ENCODE data around the gene ATP13A1. TPM values are rescaled to one million over a fixed set of nuclear protein-coding genes. Genes with fewer than 3 reads are reported as not detected.
"Not testable (repeated sequence)": the region's sequence is repeated elsewhere in the genome, so short reads cannot be mapped to it uniquely, and the experiment has no call there.

ATP13A1 gene
- total RNA-seq, 1 donor from 2014 or later = 135 TPM

DNA sequence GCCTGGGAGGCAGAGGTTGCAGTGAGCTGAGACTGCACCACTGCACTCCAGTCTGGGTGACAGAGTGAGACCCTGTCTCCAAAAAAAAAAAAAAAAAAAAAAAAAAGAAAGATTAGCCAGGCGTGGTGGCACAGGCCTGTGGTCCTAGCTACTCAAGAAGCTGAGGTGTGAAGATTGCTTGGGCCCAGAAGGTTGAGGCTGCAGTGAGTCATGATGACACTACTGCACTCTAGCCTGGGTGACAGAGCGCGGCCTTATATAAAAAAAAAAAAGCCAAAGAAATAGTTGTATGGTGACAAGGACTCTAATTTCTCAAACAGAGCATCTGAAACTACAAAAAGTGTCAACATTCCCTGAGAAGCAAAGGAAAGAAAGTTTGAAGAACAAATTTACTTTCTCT is 48.4 kb downstream of the ATP13A1 start:
- Mint-ChIP-seq H3K4me3 (peak overlapping the region; percentile 58), H3K9me3 (no peaks in the 10 kb centered on the region), H3K36me3 (ENCODE audit: low read depth) (peaks cover 2% of the 10 kb centered on the region), H3K4me1 (peaks cover 39% of the 10 kb centered on the region), H3K27me3 (no peaks in the 10 kb centered on the region), H3K27ac (peak overlapping the region; percentile 69)
- ChIA-PET POLR2A (interaction anchor here (0.6 to 1.3 kb wide), 8 partner anchors 13 to 251 kb away, joined by 3 to 14 read pairs (median 4); partner anchors contain the start of gene ZNF101), CTCF (no interaction called here)
- ATAC-seq (ENCODE audit: low read depth) (no peak), DNase-seq (no peak)
- intact Hi-C loops (cut with micrococcal nuclease) = loop anchor here (10.0 kb wide), 1 partner anchor 230 kb away; no protein-coding TSS in a partner anchor
- TF ChIP-seq, protein P1, sequence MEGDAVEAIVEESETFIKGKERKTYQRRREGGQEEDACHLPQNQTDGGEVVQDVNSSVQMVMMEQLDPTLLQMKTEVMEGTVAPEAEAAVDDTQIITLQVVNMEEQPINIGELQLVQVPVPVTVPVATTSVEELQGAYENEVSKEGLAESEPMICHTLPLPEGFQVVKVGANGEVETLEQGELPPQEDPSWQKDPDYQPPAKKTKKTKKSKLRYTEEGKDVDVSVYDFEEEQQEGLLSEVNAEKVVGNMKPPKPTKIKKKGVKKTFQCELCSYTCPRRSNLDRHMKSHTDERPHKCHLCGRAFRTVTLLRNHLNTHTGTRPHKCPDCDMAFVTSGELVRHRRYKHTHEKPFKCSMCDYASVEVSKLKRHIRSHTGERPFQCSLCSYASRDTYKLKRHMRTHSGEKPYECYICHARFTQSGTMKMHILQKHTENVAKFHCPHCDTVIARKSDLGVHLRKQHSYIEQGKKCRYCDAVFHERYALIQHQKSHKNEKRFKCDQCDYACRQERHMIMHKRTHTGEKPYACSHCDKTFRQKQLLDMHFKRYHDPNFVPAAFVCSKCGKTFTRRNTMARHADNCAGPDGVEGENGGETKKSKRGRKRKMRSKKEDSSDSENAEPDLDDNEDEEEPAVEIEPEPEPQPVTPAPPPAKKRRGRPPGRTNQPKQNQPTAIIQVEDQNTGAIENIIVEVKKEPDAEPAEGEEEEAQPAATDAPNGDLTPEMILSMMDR (IDR thresholded peaks at IDR 0.05) = no peak

DNA sequence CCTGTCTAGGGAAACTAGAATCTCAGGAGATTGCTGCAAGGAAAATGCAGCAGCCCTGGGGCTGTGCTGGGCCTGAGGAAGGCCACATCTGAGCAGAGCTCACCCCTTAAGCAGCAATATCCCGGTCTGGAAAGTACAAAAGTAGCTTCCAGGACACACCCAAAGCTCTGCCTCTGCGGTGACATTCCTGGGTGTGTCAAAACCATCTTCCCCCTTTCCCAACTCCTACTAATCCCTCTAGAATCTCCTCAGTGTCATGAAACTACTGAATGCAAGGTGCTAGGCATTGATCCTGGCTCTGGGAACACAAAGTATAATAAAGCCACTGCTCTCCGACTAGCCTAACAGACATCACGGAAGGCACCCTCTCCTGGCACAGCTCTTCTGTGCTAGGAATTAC is 50.0 kb downstream of the ATP13A1 start:
- DNase-seq (no peak), ATAC-seq (ENCODE audit: low read depth) (no peak)
- H3K9me3 Mint-ChIP-seq = no peaks in the 10 kb centered on the region
- ChIA-PET CTCF (no interaction called here), POLR2A (no interaction called here)
- no peak overlapping the region for H3K4me3 Mint-ChIP-seq
- no peak overlapping the region for H3K27ac Mint-ChIP-seq
- H3K27me3 Mint-ChIP-seq = no peaks in the 10 kb centered on the region
- peaks cover 30% of the 10 kb centered on the region for H3K4me1 Mint-ChIP-seq
- H3K36me3 Mint-ChIP-seq (ENCODE audit: low read depth) = peaks cover 9% of the 10 kb centered on the region
- intact Hi-C loops (cut with micrococcal nuclease) = loop anchor here (10.0 kb wide), 1 partner anchor 229 kb away; no protein-coding TSS in a partner anchor
- TF ChIP-seq, protein P1 (IDR thresholded peaks at IDR 0.05) = no peak

DNA sequence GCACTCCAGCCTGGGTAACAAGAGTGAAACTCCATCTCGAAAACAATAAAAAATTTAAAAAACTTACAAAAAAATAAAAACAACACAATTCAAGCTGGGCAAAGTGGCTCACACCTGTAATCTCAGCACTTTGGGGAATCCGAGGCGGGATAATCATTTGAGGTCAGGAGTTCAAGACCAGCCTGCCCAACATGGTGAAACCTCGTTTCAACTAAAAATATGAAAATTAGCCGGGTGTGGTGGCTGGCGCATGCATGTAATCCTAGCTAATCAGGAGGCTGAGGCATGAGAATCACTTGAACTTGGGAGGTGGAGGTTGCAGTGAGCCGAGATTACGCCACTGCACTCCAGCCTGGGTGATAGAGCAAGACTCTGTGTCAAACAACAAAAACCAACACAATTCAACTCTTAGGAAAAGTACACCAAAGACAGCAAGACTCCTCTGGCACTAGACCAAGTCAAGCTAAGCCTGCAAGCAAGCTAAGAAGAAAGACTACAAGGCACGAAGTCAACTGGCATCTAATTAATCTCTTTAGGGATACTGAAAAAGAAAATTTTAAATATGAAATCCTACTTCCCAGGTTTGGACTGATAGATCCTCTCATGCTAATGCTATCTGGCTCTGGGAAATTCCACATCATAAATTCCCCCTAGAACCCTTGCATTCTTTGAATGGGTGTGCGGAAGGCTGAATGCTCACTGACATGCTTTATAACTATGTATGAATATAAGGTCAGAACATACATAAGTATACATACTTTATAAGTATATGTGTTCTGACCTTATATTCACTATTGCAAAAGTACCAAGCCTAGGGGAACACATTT is 52.9 kb downstream of the ATP13A1 start:
- no peaks in the 10 kb centered on the region for H3K27me3 Mint-ChIP-seq
- H3K4me1 Mint-ChIP-seq = peaks cover 21% of the 10 kb centered on the region
- H3K9me3 Mint-ChIP-seq = no peaks in the 10 kb centered on the region
- intact Hi-C loops (cut with micrococcal nuclease) = loop anchor here (10.0 kb wide), 1 partner anchor 226 kb away; no protein-coding TSS in a partner anchor
- H3K27ac Mint-ChIP-seq = no peak overlapping the region
- POLR2A ChIA-PET = interaction anchor here (0.6 to 0.8 kb wide), 3 partner anchors 9 to 58 kb away, joined by 3 to 8 read pairs (median 3); no protein-coding TSS in a partner anchor
- peaks cover 17% of the 10 kb centered on the region for H3K36me3 Mint-ChIP-seq (ENCODE audit: low read depth)
- H3K4me3 Mint-ChIP-seq = no peak overlapping the region
- TF ChIP-seq, protein P1 (IDR thresholded peaks at IDR 0.05) = no peak
- DNase-seq = no peak
- CTCF ChIA-PET = no interaction called here
- ATAC-seq (ENCODE audit: low read depth) = no peak

DNA sequence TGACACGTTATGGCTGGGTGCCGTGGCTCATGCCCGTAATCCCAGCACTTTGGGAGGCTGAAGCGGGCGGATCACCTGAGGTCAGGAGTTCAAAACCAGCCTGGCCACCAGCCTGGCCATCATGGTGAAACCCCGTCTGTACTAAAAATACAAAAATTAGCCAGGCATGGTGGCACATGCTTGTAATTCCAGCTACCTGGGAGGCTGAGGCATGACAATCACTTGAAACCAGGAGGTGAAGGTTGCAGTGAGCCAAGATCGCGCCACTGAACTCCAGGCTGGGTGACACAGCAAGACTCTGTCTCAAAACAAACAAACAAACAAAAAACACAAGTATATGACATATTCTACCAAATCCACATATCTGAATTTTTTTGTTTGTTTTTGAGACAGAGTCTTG is 56.8 kb downstream of the ATP13A1 start:
- H3K4me3 Mint-ChIP-seq; DNase-seq; H3K27me3 Mint-ChIP-seq; H3K9me3 Mint-ChIP-seq; CTCF ChIA-PET; ATAC-seq (ENCODE audit: low read depth); H3K27ac Mint-ChIP-seq: not testable (repeated sequence)
- POLR2A ChIA-PET = interaction anchor here (0.9 kb wide), 1 partner anchor 22 kb away, joined by 3 read pairs; the partner anchor contains the start of gene LPAR2
- peaks cover 18% of the 10 kb centered on the region for H3K36me3 Mint-ChIP-seq (ENCODE audit: low read depth)
- H3K4me1 Mint-ChIP-seq = peaks cover 26% of the 10 kb centered on the region
- intact Hi-C loops (cut with micrococcal nuclease) = loop anchor here (1.0 kb wide), 1 partner anchor 12 kb away; the partner anchor contains the start of gene PBX4

DNA sequence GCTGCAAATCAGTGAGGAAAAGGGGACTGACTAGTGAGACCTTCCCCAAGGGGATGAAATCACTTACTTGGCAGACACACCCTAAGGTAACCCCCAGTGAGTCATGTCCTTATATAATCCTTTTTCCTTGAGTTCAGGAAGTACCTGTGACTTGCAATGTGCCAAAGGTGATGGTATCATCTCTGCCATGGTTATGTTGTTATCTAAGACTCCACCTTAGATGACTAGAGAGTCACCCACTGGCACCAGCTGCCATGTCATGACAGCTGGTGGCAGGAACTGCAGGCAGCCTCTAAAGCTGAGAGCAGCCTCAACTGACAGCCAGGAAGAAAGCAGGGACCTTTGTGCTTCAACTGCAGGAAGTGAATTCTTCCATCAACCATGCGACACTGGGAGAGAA is 57.5 kb downstream of the ATP13A1 start:
- H3K27me3 Mint-ChIP-seq = no peaks in the 10 kb centered on the region
- H3K4me1 Mint-ChIP-seq = peaks cover 33% of the 10 kb centered on the region
- ATAC-seq (ENCODE audit: low read depth) (peak; percentile 53), DNase-seq (no peak)
- H3K27ac Mint-ChIP-seq = peak overlapping the region; percentile 62
- H3K4me3 Mint-ChIP-seq = no peak overlapping the region
- ChIA-PET CTCF (interaction anchor here (1.0 kb wide), 1 partner anchor 52 kb away, joined by 3 read pairs; no protein-coding TSS in a partner anchor), POLR2A (interaction anchor here (0.6 to 1.8 kb wide), 4 partner anchors 22 to 164 kb away, joined by 3 to 5 read pairs (median 4); partner anchors contain the start of genes LPAR2 and NDUFA13)
- intact Hi-C loops (cut with micrococcal nuclease) = loop anchor here (1.0 kb wide), 1 partner anchor 12 kb away; the partner anchor contains the start of gene PBX4
- TF ChIP-seq, protein P1 (IDR thresholded peaks at IDR 0.05) = no peak
- no peaks in the 10 kb centered on the region for H3K9me3 Mint-ChIP-seq
- peaks cover 18% of the 10 kb centered on the region for H3K36me3 Mint-ChIP-seq (ENCODE audit: low read depth)

All from activated B cell treated with CpG ODN at 0.5 μM for 24 hours (primary cell).